ENCODE measurements around the gene OPCML.
A peak's percentile ranks its signal among the peaks of the same experiment; 100 is the strongest.

The OPCML gene

GRCh38 chr11:133501643-133502539 is 30.4 kb downstream of the OPCML start:
- DNase-seq, result no peak

- no peak for DNase-seq
Measured at GRCh38 chr11:133500936-133501335, 31.4 kb downstream of the OPCML start.

GRCh38 chr11:133500435-133500834 is 31.9 kb downstream of the OPCML start:
- no peak for DNase-seq

- DNase-seq, result no peak
Measured at GRCh38 chr11:133498969-133499368, 33.3 kb downstream of the OPCML start.

GRCh38 chr11:133497477-133498140 is 34.7 kb downstream of the OPCML start:
- DNase-seq, result no peak

GRCh38 chr11:133492895-133493294 is 39.4 kb downstream of the OPCML start:
- no peak for DNase-seq

- DNase-seq, result no peak
Measured at GRCh38 chr11:133491680-133492383, 40.5 kb downstream of the OPCML start.

- no peak for DNase-seq
Measured at GRCh38 chr11:133480722-133481121, 51.6 kb downstream of the OPCML start.

- no peak for DNase-seq
Measured at GRCh38 chr11:133479209-133479608, 53.1 kb downstream of the OPCML start.

- DNase-seq, result no peak
Measured at GRCh38 chr11:133477251-133477625, 55.1 kb downstream of the OPCML start.

GRCh38 chr11:133476570-133477250 is 55.6 kb downstream of the OPCML start:
- peak; percentile 13 for DNase-seq

- DNase-seq, result no peak
Measured at GRCh38 chr11:133474461-133474860, 57.8 kb downstream of the OPCML start.

GRCh38 chr11:133467686-133468085 is 64.6 kb downstream of the OPCML start:
- DNase-seq, result no peak

- DNase-seq, result no peak
Measured at GRCh38 chr11:133443206-133443747, 89.0 kb downstream of the OPCML start.

- no peak for DNase-seq
Measured at GRCh38 chr11:133441964-133442660, 90.2 kb downstream of the OPCML start.

- no peak for DNase-seq
Measured at GRCh38 chr11:133425992-133426391, 106.3 kb downstream of the OPCML start.

GRCh38 chr11:133425245-133425644 is 107.1 kb downstream of the OPCML start:
- no peak for DNase-seq

- no peak for DNase-seq
Measured at GRCh38 chr11:133418218-133418617, 114.1 kb downstream of the OPCML start.

- no peak for DNase-seq
Measured at GRCh38 chr11:133414506-133414905, 117.8 kb downstream of the OPCML start.

GRCh38 chr11:133413703-133414102 is 118.6 kb downstream of the OPCML start:
- DNase-seq, result no peak

GRCh38 chr11:133409799-133410198 is 122.5 kb downstream of the OPCML start:
- DNase-seq, result no peak

GRCh38 chr11:133408936-133409335 is 123.4 kb downstream of the OPCML start:
- DNase-seq, result no peak
